Naive B cell (primary cell): ENCODE data around the gene SPATA46. TPM values are rescaled to one million over a fixed set of nuclear protein-coding genes. Genes with fewer than 3 reads are reported as not detected.

ENCODE experiments used
- ATAC-seq, 2 donors: fragments of 150-1000 bp; cut with Tn5 transposase; 2 replicates each; pipeline ENCODE4 v1.10.0; 2021; ENCODE audit warnings: low read depth in 2 of 2, mild to moderate bottlenecking in 2 of 2, moderate library complexity in 2 of 2
- DNase-seq: peaks from one replicate; pipeline ENCODE4 v3.0.0; 2022
- H3K27ac Mint-ChIP-seq, 6 donors: one replicate each; pipeline ENCODE4 v1.8.0; 2020 to 2022; ENCODE audit warnings: mild to moderate bottlenecking in 6 of 6, mixed read lengths in 6 of 6, moderate library complexity in 5 of 6, inconsistent platforms in 2 of 6
- H3K27me3 Mint-ChIP-seq, 3 donors: one replicate each; pipeline ENCODE4 v1.8.0; 2021 to 2022; ENCODE audit warnings: mixed read lengths in 3 of 3, mild to moderate bottlenecking in 1 of 3
- H3K36me3 Mint-ChIP-seq, 2 donors: one replicate each; pipeline ENCODE4 v1.8.0; 2020 to 2022; ENCODE audit warnings: mixed read lengths in 2 of 2, inconsistent platforms in 1 of 2, mild to moderate bottlenecking in 1 of 2
- H3K4me1 Mint-ChIP-seq, 3 donors: one replicate each; pipeline ENCODE4 v1.8.0; 2020 to 2022; ENCODE audit warnings: mixed read lengths in 3 of 3, inconsistent platforms in 1 of 3, mild to moderate bottlenecking in 1 of 3, moderate library complexity in 1 of 3
- H3K4me3 Mint-ChIP-seq, 8 donors: one replicate each; pipeline ENCODE4 v1.8.0; 2020 to 2022; ENCODE audit warnings: mild to moderate bottlenecking in 8 of 8, mixed read lengths in 8 of 8, moderate library complexity in 8 of 8, inconsistent platforms in 2 of 8
- H3K9me3 Mint-ChIP-seq, 7 donors: one replicate each; pipeline ENCODE4 v1.8.0; 2020 to 2022; ENCODE audit warnings: mixed read lengths in 7 of 7, mild to moderate bottlenecking in 5 of 7, inconsistent platforms in 2 of 7, moderate library complexity in 1 of 7
- polyA plus RNA-seq, 6 donors: library from polyadenylated mRNA; unstranded; fragments of 300-500 nt; fragmentation: Illumina TruSeq; gene quantifications; one replicate each; pipeline ENCODE4 v1.2.3, GENCODE V29; 2021; ENCODE audit warnings: low read depth in 6 of 6

SPATA46 gene
- polyA plus RNA-seq, 6 donors from 2014 or later: not detected

DNA sequence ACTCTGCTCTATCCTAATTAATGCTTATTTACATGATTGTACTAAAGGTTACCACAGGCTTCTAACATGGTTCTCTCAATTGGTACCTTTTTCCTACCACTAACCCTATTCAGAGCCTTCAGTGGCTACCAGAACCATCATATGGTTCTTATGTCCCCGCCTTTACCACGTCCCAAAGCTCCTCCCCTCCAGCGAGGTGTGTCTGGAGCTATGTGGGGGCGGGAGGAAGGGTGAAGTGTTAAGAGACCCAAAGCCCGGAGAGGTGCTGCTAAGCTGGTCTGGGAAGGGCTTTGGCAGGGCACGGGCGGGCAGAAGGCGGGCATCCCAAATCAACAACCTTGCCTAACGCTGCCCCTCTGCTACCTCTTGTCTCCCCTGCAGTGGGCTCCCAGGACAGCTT, 10.0 kb downstream of the SPATA46 start:
- ATAC-seq (no peak), DNase-seq (no peak)
- no peak overlapping the region for H3K27ac Mint-ChIP-seq
- H3K4me1 Mint-ChIP-seq: peaks cover 0 to 10% (median 5%) of the 10 kb centered on the region in 3 donors
- H3K36me3 Mint-ChIP-seq: no peaks in the 10 kb centered on the region
- peak overlapping the region in 3 of 8 donors; percentile 3 to 57 (median 15) for H3K4me3 Mint-ChIP-seq
- H3K27me3 Mint-ChIP-seq: peaks cover 12 to 27% (median 25%) of the 10 kb centered on the region in 3 donors
- no peaks in the 10 kb centered on the region for H3K9me3 Mint-ChIP-seq

DNA sequence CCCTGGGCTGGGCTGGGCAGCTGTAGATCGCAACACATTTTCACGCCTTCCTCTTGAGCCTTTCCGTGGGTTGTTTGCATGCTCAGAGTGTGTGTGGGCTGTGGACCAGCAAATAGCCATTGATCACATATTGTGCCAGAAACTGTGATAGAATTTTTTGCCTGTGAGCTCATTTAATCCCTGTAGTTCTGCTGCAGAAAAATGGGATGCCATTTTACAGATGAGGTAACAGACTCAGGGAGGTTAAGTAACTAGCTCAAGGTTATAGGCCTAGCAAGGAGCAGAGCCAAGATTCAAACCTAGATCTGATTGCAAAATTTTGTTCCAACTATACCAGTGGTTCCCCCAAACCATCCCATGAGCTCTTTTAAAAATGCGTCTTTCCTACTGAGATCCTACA, 10.5 kb downstream of the SPATA46 start:
- peaks cover 0 to 16% (median 6%) of the 10 kb centered on the region in 3 donors for H3K4me1 Mint-ChIP-seq
- no peaks in the 10 kb centered on the region for H3K9me3 Mint-ChIP-seq
- no peaks in the 10 kb centered on the region for H3K36me3 Mint-ChIP-seq
- DNase-seq (no peak), ATAC-seq (no peak)
- no peak overlapping the region for H3K4me3 Mint-ChIP-seq
- H3K27ac Mint-ChIP-seq: no peak overlapping the region
- peaks cover 12 to 30% (median 25%) of the 10 kb centered on the region in 3 donors for H3K27me3 Mint-ChIP-seq

DNA sequence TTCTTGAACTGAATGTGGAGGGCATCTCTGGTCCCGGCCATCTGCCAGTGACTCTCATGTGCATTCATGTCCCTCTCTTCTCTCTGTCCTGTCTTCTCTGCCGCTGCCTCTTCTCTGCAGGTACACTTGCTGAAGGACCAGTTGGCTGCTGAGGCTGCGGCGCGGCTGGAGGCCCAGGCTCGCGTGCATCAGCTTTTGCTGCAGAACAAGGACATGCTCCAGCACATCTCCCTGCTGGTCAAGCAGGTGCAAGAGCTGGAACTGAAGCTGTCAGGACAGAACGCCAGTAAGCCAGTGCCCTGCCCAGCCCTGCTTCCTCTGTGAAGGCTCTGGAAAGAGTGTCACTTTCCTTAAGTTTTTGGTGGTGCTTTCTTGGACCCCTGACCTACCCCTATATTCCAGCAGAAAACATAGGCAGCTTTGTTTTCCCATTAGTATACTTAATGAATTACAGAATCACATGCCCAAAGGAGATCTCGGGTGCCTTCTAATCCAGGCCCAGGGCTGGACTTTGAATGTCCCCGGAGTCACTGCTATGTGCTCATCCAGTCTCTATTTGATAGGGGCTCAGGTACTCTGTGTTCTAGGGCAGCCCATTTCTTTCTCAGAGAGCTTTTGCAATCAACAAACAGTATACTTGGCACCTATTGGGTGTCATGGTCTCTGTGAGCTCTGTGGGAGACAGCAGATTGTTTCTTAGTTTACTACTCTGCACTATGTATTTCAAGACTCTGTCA, 11.2 kb downstream of the SPATA46 start:
- H3K9me3 Mint-ChIP-seq: no peaks in the 10 kb centered on the region
- no peak overlapping the region for H3K27ac Mint-ChIP-seq
- DNase-seq: no peak
- H3K4me3 Mint-ChIP-seq: no peak overlapping the region
- no peak for ATAC-seq
- no peaks in the 10 kb centered on the region for H3K36me3 Mint-ChIP-seq
- H3K4me1 Mint-ChIP-seq: peaks cover 0 to 19% (median 6%) of the 10 kb centered on the region in 3 donors
- H3K27me3 Mint-ChIP-seq: peaks cover 12 to 30% (median 25%) of the 10 kb centered on the region in 3 donors

GRCh38 chr1:162364498-162364897, 12.2 kb downstream of the SPATA46 start:
- no peak overlapping the region for H3K27ac Mint-ChIP-seq
- H3K4me1 Mint-ChIP-seq: peaks cover 0 to 19% (median 6%) of the 10 kb centered on the region in 3 donors
- DNase-seq: no peak

DNA sequence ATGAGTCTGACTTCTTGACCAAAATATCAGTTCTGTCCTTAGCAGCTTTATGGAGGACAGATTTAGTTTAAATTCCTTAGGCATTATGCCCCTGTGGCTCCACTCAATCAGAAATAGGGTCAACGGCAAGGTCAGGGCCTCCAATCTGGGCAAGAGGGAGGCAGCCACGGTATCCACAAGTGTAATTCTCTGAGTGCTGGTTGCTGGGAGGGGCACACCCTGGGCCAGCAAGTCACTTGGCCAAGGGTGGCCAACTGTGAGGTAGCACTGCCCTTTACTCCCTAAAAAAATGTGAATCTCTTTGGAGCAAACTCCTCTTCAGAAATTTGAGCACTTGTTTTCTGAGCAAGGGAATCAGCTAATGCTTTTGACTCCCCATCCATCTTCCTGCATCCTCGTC, 12.8 kb downstream of the SPATA46 start:
- Mint-ChIP-seq H3K4me3 (no peak overlapping the region), H3K4me1 (peaks cover 0 to 19% (median 6%) of the 10 kb centered on the region in 3 donors), H3K9me3 (no peaks in the 10 kb centered on the region), H3K27me3 (peaks cover 12 to 34% (median 30%) of the 10 kb centered on the region in 3 donors), H3K36me3 (no peaks in the 10 kb centered on the region), H3K27ac (peak overlapping the region in 1 of 6 donors; percentile 61)
- no peak for ATAC-seq
- DNase-seq: no peak

More at GRCh38 chr1:162364498-162364897, 12.2 kb downstream of the SPATA46 start:
- H3K27me3 Mint-ChIP-seq: peaks cover 12 to 30% (median 30%) of the 10 kb centered on the region in 3 donors
- no peak for ATAC-seq
- H3K9me3 Mint-ChIP-seq: no peaks in the 10 kb centered on the region
- no peaks in the 10 kb centered on the region for H3K36me3 Mint-ChIP-seq
- H3K4me3 Mint-ChIP-seq: no peak overlapping the region

GRCh38 chr1:162361349-162361748, 15.3 kb downstream of the SPATA46 start:
- peaks cover 0 to 19% (median 6%) of the 10 kb centered on the region in 3 donors for H3K4me1 Mint-ChIP-seq
- DNase-seq (no peak), ATAC-seq (no peak)
- peak overlapping the region in 1 of 8 donors; percentile 22 for H3K4me3 Mint-ChIP-seq
- H3K27ac Mint-ChIP-seq: no peak overlapping the region
- peaks cover 29 to 45% (median 44%) of the 10 kb centered on the region in 3 donors for H3K27me3 Mint-ChIP-seq
- H3K9me3 Mint-ChIP-seq: no peaks in the 10 kb centered on the region
- H3K36me3 Mint-ChIP-seq: no peaks in the 10 kb centered on the region

- Mint-ChIP-seq H3K4me1 (peaks cover 0 to 19% (median 6%) of the 10 kb centered on the region in 3 donors), H3K27ac (no peak overlapping the region), H3K36me3 (no peaks in the 10 kb centered on the region), H3K9me3 (no peaks in the 10 kb centered on the region), H3K27me3 (peaks cover 32 to 44% (median 43%) of the 10 kb centered on the region in 3 donors), H3K4me3 (no peak overlapping the region)
- ATAC-seq: no peak
- DNase-seq: no peak
Measured at GRCh38 chr1:162360874-162361260, 15.8 kb downstream of the SPATA46 start.

DNA sequence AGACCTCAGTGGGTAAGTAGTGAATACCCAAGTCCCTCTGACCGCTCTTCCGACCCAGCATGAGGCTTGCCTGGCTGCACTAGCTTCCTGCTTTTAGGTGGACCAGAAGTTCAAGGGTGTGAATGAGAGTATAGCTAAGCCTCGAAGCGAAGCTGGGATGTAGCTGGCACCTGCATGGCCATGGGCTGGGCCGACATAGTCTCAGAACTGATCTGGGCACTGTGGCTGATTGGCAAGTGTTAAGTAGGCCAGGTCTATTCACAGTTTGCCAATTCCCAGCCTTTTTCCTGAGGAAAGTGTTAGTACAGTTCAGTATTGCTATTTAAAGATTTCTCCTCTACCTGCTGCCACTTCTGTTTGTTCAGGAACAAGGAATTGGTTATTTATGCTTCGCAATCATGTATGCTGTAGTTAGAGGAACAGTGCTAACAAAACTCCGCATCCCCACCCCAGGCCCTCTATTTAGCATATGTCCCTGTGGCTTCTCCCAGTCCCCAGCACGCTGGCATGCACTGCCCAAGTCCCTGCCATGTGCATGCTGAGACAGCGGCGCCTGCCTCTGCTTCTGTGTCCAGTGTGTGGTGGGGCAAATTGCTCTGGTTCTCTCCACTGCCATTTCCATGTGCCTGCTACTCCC, 16.3 kb downstream of the SPATA46 start:
- no peaks in the 10 kb centered on the region for H3K36me3 Mint-ChIP-seq
- H3K27ac Mint-ChIP-seq: no peak overlapping the region
- no peaks in the 10 kb centered on the region for H3K9me3 Mint-ChIP-seq
- DNase-seq (no peak), ATAC-seq (no peak)
- peaks cover 0 to 19% (median 6%) of the 10 kb centered on the region in 3 donors for H3K4me1 Mint-ChIP-seq
- peaks cover 37 to 47% (median 45%) of the 10 kb centered on the region in 3 donors for H3K27me3 Mint-ChIP-seq
- no peak overlapping the region for H3K4me3 Mint-ChIP-seq

- Mint-ChIP-seq H3K4me1 (peaks cover 0 to 19% (median 6%) of the 10 kb centered on the region in 3 donors), H3K27ac (peak overlapping the region in 1 of 6 donors; percentile 71), H3K36me3 (no peaks in the 10 kb centered on the region), H3K4me3 (no peak overlapping the region), H3K9me3 (no peaks in the 10 kb centered on the region), H3K27me3 (peaks cover 34 to 43% (median 41%) of the 10 kb centered on the region in 3 donors)
- no peak for ATAC-seq
- no peak for DNase-seq
Measured at GRCh38 chr1:162359523-162360236, 17.0 kb downstream of the SPATA46 start.

DNA sequence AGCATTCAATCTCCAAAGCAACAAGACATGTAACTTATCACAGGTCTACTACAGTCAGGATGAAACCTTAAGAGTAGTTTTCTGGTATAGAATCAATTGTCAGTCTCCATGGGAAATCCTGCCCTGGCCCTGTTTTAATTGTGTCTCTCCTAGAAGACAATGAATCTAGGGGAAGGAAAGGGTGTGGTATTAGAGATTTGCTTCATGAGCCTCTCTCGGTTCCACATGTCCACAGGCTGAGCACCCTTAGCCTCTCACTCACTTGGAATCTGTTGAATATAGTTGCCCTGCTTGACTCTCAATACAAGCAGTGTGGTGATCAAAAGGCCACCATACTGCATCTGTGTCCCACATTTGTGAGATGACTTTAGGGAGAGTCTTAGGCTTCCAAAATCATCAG, 17.7 kb downstream of the SPATA46 start:
- ATAC-seq: no peak
- Mint-ChIP-seq H3K9me3 (no peaks in the 10 kb centered on the region), H3K4me1 (peaks cover 0 to 19% (median 6%) of the 10 kb centered on the region in 3 donors)

DNA sequence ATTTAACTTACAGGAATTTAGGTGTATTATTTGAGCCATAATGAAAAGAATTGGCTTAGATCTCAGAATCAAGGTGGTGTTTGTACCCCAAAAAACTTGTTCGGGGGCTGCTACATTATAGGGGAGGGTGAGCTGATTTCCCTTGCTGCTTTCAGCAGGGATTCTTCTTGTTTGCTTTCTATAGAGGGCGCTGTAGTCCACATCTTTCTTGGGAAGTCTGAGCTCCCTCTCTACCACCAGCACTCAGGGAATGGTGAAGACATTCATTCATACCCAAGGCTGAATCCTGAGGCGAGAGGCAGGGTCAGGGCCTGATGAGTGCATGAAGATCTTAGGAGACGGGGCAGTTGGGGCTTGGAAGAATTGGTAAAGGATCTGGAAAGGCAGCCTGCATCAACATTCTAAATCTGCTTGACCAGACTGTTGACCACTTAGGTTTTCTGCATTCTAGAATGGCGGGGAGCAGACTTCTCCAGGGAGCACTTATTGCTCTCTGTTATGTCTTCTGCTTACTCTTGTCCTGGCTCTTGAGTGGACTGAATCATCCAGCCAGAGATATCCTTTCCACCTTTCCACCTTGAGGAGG, 18.9 kb downstream of the SPATA46 start:
- H3K4me1 Mint-ChIP-seq: peaks cover 0 to 17% (median 6%) of the 10 kb centered on the region in 3 donors
- no peak overlapping the region for H3K27ac Mint-ChIP-seq
- ATAC-seq: no peak
- peaks cover 29 to 35% (median 30%) of the 10 kb centered on the region in 3 donors for H3K27me3 Mint-ChIP-seq
- DNase-seq: no peak
- no peaks in the 10 kb centered on the region for H3K9me3 Mint-ChIP-seq
- no peak overlapping the region for H3K4me3 Mint-ChIP-seq
- H3K36me3 Mint-ChIP-seq: no peaks in the 10 kb centered on the region

More for the DNA sequence above, 17.7 kb downstream of the SPATA46 start:
- no peak for DNase-seq
- H3K27me3 Mint-ChIP-seq: peaks cover 27 to 37% (median 36%) of the 10 kb centered on the region in 3 donors
- no peak overlapping the region for H3K27ac Mint-ChIP-seq
- no peak overlapping the region for H3K4me3 Mint-ChIP-seq
- H3K36me3 Mint-ChIP-seq: no peaks in the 10 kb centered on the region

DNA sequence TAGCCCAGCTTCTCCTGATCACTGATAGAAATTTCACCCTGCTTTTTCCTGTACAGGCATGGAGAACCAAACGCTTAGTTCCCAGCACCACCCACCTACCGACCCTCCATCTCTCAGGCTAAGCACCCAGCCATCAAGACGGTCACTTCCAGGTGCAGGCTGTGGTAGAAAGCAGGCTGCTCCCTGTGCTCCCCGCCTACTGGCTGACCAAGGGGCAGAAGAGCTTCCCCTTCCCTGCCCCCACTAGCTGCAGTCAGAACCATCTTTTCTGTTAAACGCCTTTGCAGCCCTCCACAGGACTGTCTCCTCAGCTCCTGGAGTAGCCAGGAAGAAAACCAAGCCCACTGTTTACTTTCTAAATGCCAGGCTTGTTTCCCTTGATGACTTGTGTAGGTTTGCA, 23.0 kb downstream of the SPATA46 start:
- peaks cover 20 to 55% (median 24%) of the 10 kb centered on the region in 3 donors for H3K27me3 Mint-ChIP-seq
- no peak overlapping the region for H3K27ac Mint-ChIP-seq
- no peaks in the 10 kb centered on the region for H3K4me1 Mint-ChIP-seq
- H3K9me3 Mint-ChIP-seq: no peaks in the 10 kb centered on the region
- ATAC-seq: no peak
- no peaks in the 10 kb centered on the region for H3K36me3 Mint-ChIP-seq
- no peak for DNase-seq
- no peak overlapping the region for H3K4me3 Mint-ChIP-seq

DNA sequence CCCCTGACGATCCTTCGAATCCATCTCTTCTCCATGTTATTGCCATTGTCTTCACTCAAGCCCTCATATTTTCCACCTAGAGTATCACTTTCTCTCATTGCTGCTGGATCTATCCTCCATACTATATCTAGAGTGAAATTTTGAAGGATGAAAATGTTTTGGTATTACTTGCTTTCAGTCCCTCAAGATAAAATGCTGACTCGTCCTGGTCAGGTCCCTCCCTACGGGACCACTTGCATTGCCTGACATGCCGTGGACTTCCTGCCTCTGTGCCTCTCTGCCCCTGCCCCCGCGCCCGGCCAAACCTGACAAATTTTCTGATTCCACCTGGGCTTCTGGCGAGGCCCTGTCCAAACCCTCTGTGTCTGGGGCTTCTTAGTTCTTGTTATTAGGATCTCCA, 23.6 kb downstream of the SPATA46 start:
- DNase-seq (no peak), ATAC-seq (no peak)
- Mint-ChIP-seq H3K27ac (no peak overlapping the region), H3K27me3 (peaks cover 17 to 58% (median 29%) of the 10 kb centered on the region in 3 donors), H3K9me3 (no peaks in the 10 kb centered on the region), H3K36me3 (no peaks in the 10 kb centered on the region), H3K4me1 (no peaks in the 10 kb centered on the region), H3K4me3 (no peak overlapping the region)
